ENCODE results near the gene KCNG1. TPM values are rescaled to one million over a fixed set of nuclear protein-coding genes. Genes with fewer than 3 reads are reported as not detected.
"Not testable (repeated sequence)": the region's sequence is repeated elsewhere in the genome, so short reads cannot be mapped to it uniquely, and the experiment has no call there.

KCNG1 gene
- total RNA-seq, 4 donors from 2014 or later: 0.39 to 7.0 (median 0.91) TPM

DNA sequence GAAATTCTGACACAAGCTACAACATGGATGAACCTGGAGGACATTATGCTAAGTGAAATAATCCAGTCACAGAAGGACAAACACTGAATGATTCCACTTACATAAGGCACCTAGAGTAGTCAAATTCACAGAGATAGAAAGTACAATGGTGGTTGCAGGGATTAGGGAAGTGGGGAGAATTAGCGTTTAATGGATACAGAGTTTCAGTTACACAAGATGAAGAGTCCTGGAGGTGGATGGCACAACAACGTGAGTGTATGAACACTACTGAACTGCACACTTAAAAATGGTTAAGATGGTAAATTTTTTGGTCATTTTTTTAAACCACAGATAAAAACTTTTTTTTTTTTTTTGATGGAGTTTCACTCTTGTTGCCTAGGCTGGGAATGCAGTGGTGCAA lies 39.6 kb downstream of the KCNG1 start:
- no peak for DNase-seq (ENCODE audit: low spot score in 2 of 2)
- Histone ChIP-seq H3K4me3 (no peak overlapping the region), H3K9me3 (no peaks in the 10 kb centered on the region), H3K27ac (no peak overlapping the region), H3K4me1 (peaks cover 0 to 15% (median 0%) of the 10 kb centered on the region in 4 donors), H3K27me3 (peaks cover 0 to 26% of the 10 kb centered on the region in 2 donors), H3K36me3 (no peaks in the 10 kb centered on the region)
- no peak for TF ChIP-seq POLR2A (IDR thresholded peaks at IDR 0.05)
- TF ChIP-seq, protein P1, sequence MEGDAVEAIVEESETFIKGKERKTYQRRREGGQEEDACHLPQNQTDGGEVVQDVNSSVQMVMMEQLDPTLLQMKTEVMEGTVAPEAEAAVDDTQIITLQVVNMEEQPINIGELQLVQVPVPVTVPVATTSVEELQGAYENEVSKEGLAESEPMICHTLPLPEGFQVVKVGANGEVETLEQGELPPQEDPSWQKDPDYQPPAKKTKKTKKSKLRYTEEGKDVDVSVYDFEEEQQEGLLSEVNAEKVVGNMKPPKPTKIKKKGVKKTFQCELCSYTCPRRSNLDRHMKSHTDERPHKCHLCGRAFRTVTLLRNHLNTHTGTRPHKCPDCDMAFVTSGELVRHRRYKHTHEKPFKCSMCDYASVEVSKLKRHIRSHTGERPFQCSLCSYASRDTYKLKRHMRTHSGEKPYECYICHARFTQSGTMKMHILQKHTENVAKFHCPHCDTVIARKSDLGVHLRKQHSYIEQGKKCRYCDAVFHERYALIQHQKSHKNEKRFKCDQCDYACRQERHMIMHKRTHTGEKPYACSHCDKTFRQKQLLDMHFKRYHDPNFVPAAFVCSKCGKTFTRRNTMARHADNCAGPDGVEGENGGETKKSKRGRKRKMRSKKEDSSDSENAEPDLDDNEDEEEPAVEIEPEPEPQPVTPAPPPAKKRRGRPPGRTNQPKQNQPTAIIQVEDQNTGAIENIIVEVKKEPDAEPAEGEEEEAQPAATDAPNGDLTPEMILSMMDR (IDR thresholded peaks at IDR 0.05): no peak
- 59 to 63% methylated on average over 2 of the region's 2 CpGs for WGBS, 2 donors

DNA sequence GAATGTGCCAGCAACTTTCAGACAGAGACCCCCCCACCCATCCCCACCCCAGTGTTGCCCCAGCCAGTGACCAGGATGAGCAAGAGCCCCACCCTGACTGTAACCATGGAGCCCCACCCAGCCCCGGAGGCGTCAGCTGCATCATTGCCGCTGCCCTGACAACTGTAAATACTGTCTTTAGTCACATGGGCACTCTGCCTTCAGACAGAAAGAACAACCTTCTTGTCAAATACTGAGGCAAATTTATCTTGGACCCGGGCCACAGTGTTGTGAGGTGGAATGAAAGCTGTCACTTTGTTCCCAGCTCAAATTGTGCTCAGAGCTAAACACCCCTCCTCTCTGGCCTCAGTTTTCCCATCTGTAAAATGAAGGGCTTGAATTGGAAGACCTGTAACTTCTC lies 40.5 kb downstream of the KCNG1 start:
- no peak for DNase-seq (ENCODE audit: low spot score in 2 of 2)
- Histone ChIP-seq H3K9me3 (no peaks in the 10 kb centered on the region), H3K36me3 (no peaks in the 10 kb centered on the region), H3K4me3 (no peak overlapping the region), H3K27ac (no peak overlapping the region), H3K4me1 (peaks cover 0 to 20% (median 0%) of the 10 kb centered on the region in 4 donors), H3K27me3 (peaks cover 0 to 26% of the 10 kb centered on the region in 2 donors)
- WGBS, 2 donors: 5 to 33% methylated on average over 1 to 4 of the region's 4 CpGs
- TF ChIP-seq POLR2A (IDR thresholded peaks at IDR 0.05): no peak
- no peak for TF ChIP-seq EP300 (IDR thresholded peaks at IDR 0.05)
- TF ChIP-seq, protein P1 (IDR thresholded peaks at IDR 0.05): no peak

DNA sequence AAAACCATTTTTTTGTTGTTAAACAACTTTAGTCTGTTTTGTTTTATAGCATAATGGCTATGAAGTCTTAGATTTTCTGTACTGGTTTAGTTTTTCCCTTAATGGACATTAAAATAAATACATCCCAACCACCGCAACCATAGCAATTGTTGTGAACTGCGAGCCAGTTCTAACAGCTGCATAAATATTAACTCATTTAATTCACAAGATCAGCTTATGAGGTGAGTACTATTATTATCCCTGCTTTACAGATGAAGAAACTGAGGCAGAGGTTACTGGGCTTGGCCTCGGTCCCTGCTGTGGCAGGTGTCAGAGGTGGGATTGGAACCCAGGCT lies 41.2 kb downstream of the KCNG1 start:
- Histone ChIP-seq H3K4me1 (peaks cover 0 to 20% (median 0%) of the 10 kb centered on the region in 4 donors), H3K4me3 (no peak overlapping the region), H3K9me3 (no peaks in the 10 kb centered on the region), H3K36me3 (no peaks in the 10 kb centered on the region), H3K27me3 (peaks cover 0 to 22% of the 10 kb centered on the region in 2 donors), H3K27ac (no peak overlapping the region)
- TF ChIP-seq EP300 (IDR thresholded peaks at IDR 0.05) (no peak), POLR2A (IDR thresholded peaks at IDR 0.05) (no peak)
- TF ChIP-seq, protein P1 (IDR thresholded peaks at IDR 0.05): no peak
- no peak for DNase-seq (ENCODE audit: low spot score in 2 of 2)
- WGBS, 2 donors: 73 to 84% methylated on average over 3 of the region's 3 CpGs

DNA sequence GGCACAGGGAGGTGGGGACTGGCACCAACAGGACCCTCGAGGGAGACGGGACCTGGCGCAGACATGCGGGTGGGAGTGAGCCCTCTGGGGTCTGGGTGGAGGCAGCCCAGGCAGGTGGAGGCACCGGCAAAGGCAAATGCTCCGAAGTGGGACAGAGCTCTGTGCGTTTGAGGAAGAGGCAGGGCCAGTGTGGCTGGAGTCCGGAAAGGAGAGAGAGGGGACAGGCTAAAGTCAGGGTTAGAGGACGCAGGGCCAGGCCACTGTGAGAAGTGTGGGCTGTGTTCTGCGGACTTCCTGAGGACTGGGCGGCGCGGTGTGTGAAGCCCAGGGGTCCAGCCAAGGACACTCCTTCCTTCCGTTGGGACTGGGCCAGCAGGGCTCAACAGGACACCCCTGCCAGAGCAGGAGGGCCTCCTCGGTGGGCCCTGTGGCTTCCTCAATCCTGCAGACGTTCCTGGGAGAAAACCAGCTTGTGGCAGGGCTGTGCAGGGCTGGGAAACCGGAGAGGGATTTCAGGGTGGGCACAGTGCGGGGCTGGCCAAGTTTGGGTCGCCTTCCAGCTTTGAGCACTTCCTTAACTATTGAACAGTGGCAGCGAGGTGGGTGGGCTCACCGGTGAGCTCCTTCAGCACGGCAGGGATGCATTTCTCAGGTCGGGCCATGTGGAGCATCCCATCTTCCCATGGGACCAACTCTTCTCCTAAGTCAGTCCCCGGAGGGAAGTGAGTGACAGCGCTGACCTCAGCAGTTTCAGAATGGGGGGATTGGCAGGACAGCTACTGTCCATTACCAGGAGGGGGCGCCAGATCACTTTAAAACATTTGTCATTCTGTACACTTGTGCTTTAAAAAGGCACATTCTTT lies 41.8 kb downstream of the KCNG1 start:
- Histone ChIP-seq H3K4me1 (peaks cover 0 to 20% (median 0%) of the 10 kb centered on the region in 4 donors), H3K9me3 (no peaks in the 10 kb centered on the region), H3K4me3 (no peak overlapping the region), H3K36me3 (no peaks in the 10 kb centered on the region), H3K27me3 (peaks cover 0 to 21% of the 10 kb centered on the region in 2 donors), H3K27ac (peak overlapping the region in 2 of 4 donors; percentile 66 to 77)
- 48 to 55% methylated on average over 22 to 25 of the region's 26 CpGs for WGBS, 2 donors
- DNase-seq (ENCODE audit: low spot score in 2 of 2): peak in 1 of 2 donors; percentile 49
- TF ChIP-seq, protein P1 (IDR thresholded peaks at IDR 0.05): peak; percentile 67 to 80 (median 71)
- TF ChIP-seq EP300 (IDR thresholded peaks at IDR 0.05): no peak

DNA sequence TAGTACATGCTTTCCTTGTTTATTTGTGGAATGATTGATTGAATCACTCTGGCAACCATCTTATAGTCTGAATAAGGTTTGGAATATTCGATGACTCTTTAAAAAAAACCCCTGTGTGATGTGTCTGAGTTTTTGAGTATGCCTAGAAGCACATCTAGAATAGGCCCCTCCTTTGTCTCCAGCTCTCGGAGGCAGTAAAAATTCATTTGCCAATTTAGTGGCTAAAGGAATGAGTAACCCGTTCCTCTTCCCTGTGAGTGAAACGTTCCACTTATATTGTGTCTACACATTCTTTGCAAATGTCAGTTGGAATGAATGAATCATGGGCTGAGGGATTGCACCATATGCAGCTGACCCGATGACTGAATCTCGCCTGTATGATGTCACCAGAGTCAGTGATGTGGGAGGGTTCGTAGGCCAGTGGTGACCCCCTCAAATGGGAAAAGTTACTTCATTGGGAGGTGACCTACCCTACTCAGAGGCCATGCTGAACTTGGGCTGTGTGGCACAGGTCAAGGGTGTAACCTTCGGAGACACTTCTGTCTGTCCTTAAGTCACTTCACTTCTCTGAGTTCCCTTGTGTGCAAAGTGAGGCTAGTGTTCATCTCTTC lies 42.7 kb downstream of the KCNG1 start:
- Histone ChIP-seq H3K9me3 (no peaks in the 10 kb centered on the region), H3K4me3 (no peak overlapping the region), H3K4me1 (peaks cover 0 to 20% (median 0%) of the 10 kb centered on the region in 4 donors), H3K27ac (peak overlapping the region in 2 of 4 donors; percentile 66 to 77), H3K27me3 (peaks cover 0 to 13% of the 10 kb centered on the region in 2 donors), H3K36me3 (no peaks in the 10 kb centered on the region)
- WGBS, 2 donors: 30 to 36% methylated on average over 8 of the region's 8 CpGs
- DNase-seq (ENCODE audit: low spot score in 2 of 2): no peak
- TF ChIP-seq EP300 (IDR thresholded peaks at IDR 0.05) (peak in 1 of 2 donors; percentile 64), POLR2A (IDR thresholded peaks at IDR 0.05) (no peak)

DNA sequence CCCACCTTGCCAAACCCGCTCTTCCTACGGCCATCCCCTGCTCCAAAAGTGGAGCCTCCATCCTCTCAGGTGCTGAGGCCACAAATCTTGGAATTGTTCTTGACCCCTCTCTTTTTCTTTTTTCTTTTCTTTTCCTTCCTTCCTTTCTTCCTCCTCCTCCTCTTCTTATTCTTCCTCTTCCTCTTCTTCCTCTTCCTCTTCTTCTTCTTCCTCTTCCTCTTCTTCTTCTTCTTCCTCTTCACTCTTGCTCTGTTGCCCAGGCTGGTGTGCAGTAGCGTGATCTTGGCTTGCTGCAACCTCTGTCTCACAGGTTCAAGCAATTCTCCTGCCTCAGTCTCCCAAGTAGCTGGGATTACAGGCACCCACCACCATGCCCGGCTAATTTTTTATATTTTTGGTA lies 44.4 kb downstream of the KCNG1 start:
- not testable (repeated sequence) for H3K36me3 ChIP-seq; H3K27me3 ChIP-seq; H3K4me3 ChIP-seq; H3K27ac ChIP-seq; DNase-seq (ENCODE audit: low spot score in 2 of 2); H3K9me3 ChIP-seq
- 82 to 97% methylated on average over 4 of the region's 4 CpGs for WGBS, 2 donors
- H3K4me1 ChIP-seq: peaks cover 0 to 20% (median 0%) of the 10 kb centered on the region in 4 donors

All from tibial nerve (tissue), 4 donors.